HepG2 (cell line): ENCODE results near the gene C1orf35. TPM values are rescaled to one million over a fixed set of nuclear protein-coding genes. Genes with fewer than 3 reads are reported as not detected.
A peak's percentile ranks its signal among the peaks of the same experiment; 100 is the strongest.

Experiments
- ATF1 ChIP-seq: IDR thresholded peaks from 2 replicates; pipeline ENCODE4 v1.6.1; 2016; ENCODE audit warnings: mild to moderate bottlenecking, control low read depth
- BHLHE40 ChIP-seq: IDR thresholded peaks from 2 replicates; pipeline ENCODE4 v1.6.1; 2011; ENCODE audit warnings: low read length, improper control_type of control experiment
- ESRRA ChIP-seq: sonication (generic); formaldehyde crosslinking; IDR thresholded peaks from 2 replicates; pipeline ENCODE4 v1.5.1; 2020; ENCODE audit warnings: mild to moderate bottlenecking, low read depth, missing genetic modification reagents
- JDP2 ChIP-seq: sonication (generic); formaldehyde crosslinking; IDR thresholded peaks from 2 replicates; pipeline ENCODE4 v1.8.1; 2022; ENCODE audit warnings: missing genetic modification reagents, borderline replicate concordance
- KMT2B ChIP-seq: IDR thresholded peaks from 2 replicates; pipeline ENCODE4 v1.6.1; 2016; ENCODE audit warnings: missing genetic modification reagents, missing compliant biosample characterization
- MAF1 ChIP-seq: sonication (generic); formaldehyde crosslinking; IDR thresholded peaks from 2 replicates; pipeline ENCODE4 v1.5.0; 2020; ENCODE audit warnings: missing genetic modification reagents, borderline replicate concordance
- NFYB ChIP-seq: sonication (generic); formaldehyde crosslinking; IDR thresholded peaks from 2 replicates; pipeline ENCODE4 v1.4.0; 2020; ENCODE audit warnings: missing genetic modification reagents
- NR1H2 ChIP-seq: sonication (generic); formaldehyde crosslinking; IDR thresholded peaks from 2 replicates; pipeline ENCODE4 v1.8.1; 2022; ENCODE audit warnings: low read depth, missing genetic modification reagents, borderline replicate concordance
- PTBP1 ChIP-seq: fragments of 200-400 bp; formaldehyde crosslinking; IDR thresholded peaks from 2 replicates; pipeline ENCODE4 v1.6.1; 2018; ENCODE audit warnings: low read length, low read depth; ENCODE audit not compliant: poor library complexity, severe bottlenecking
- RELA ChIP-seq: sonication (generic); formaldehyde crosslinking; IDR thresholded peaks from 2 replicates; pipeline ENCODE4 v1.4.0; 2020; ENCODE audit warnings: missing genetic modification reagents
- ZFP36L1 ChIP-seq: sonication (generic); formaldehyde crosslinking; IDR thresholded peaks from 2 replicates; pipeline ENCODE4 v1.8.0; 2022; ENCODE audit warnings: mild to moderate bottlenecking, missing genetic modification reagents, moderate library complexity
- ZNF138 ChIP-seq: sonication (generic); formaldehyde crosslinking; IDR thresholded peaks from 2 replicates; pipeline ENCODE4 v1.5.0; 2020; ENCODE audit warnings: mild to moderate bottlenecking, low read depth, missing genetic modification reagents
- ZNF432 ChIP-seq: sonication (generic); formaldehyde crosslinking; IDR thresholded peaks from 2 replicates; pipeline ENCODE4 v1.5.0; 2020; ENCODE audit warnings: missing genetic modification reagents, mild to moderate bottlenecking, borderline replicate concordance
- ZNF619 ChIP-seq: sonication (generic); formaldehyde crosslinking; IDR thresholded peaks from 2 replicates; pipeline ENCODE4 v1.4.0; 2020; ENCODE audit warnings: mild to moderate bottlenecking, missing genetic modification reagents
- polyA plus RNA-seq, 8 experiments: library from polyadenylated mRNA; depleted of rRNA in 3 of 8; stranded (reverse) in 7 of 8; unstranded in 1 of 8; fragments of >200 nt; fragmentation: Illumina TruSeq in 4 of 8; extraction: Trizol in 4 of 8; gene quantifications; 2 replicates each; pipeline versions ENCODE4 v1.2.1 to v1.2.3, GENCODE V29; 2011 to 2016; ENCODE audit warnings: low read depth in 4 of 8, missing spikeins in 1 of 8, mixed read lengths in 1 of 8; ENCODE audit not compliant: insufficient read depth in 1 of 8
- total RNA-seq, 5 experiments: library from RNA; depleted of rRNA; stranded (reverse); fragments of >200 nt; fragmentation: Illumina TruSeq; extraction: Trizol; gene quantifications; 2 replicates each; pipeline ENCODE4 v1.2.3, GENCODE V29; 2016; ENCODE audit warnings: low read depth in 1 of 5
- TF ChIP-seq, protein P1 (sequence below): sonication (generic); formaldehyde crosslinking; IDR thresholded peaks from 2 replicates; pipeline ENCODE4 v1.8.1; 2023; ENCODE audit warnings: mild to moderate bottlenecking, moderate library complexity, missing genetic modification reagents
- TF ChIP-seq, protein P2 (sequence below): IDR thresholded peaks from 2 replicates; pipeline ENCODE4 v1.6.1; 2016; ENCODE audit warnings: mild to moderate bottlenecking, missing biosample characterization, missing genetic modification reagents
- TF ChIP-seq, protein P3 (sequence below): sonication (generic); formaldehyde crosslinking; IDR thresholded peaks from 2 replicates; pipeline ENCODE4 v1.4.0; 2020; ENCODE audit warnings: missing genetic modification reagents, mild to moderate bottlenecking, borderline replicate concordance
- TF ChIP-seq, protein P4 (sequence below): sonication (generic); formaldehyde crosslinking; IDR thresholded peaks from 2 replicates; pipeline ENCODE4 v1.5.0; 2020; ENCODE audit warnings: mild to moderate bottlenecking, missing genetic modification reagents
- TF ChIP-seq, protein P5 (sequence below): sonication (generic); formaldehyde crosslinking; IDR thresholded peaks from 2 replicates; pipeline ENCODE4 v1.4.0; 2020; ENCODE audit warnings: mild to moderate bottlenecking, low read depth, missing genetic modification reagents
- TF ChIP-seq, protein P6 (sequence below): sonication (generic); formaldehyde crosslinking; IDR thresholded peaks from 2 replicates; pipeline ENCODE4 v1.4.0; 2020; ENCODE audit warnings: mild to moderate bottlenecking, missing genetic modification reagents

The C1orf35 gene
- total and polyA plus RNA-seq, 2 of the 13 experiments (the other 11 are each of a cell fraction or from before 2014, with no cell fraction given) = 8.1 to 19.3 TPM

DNA sequence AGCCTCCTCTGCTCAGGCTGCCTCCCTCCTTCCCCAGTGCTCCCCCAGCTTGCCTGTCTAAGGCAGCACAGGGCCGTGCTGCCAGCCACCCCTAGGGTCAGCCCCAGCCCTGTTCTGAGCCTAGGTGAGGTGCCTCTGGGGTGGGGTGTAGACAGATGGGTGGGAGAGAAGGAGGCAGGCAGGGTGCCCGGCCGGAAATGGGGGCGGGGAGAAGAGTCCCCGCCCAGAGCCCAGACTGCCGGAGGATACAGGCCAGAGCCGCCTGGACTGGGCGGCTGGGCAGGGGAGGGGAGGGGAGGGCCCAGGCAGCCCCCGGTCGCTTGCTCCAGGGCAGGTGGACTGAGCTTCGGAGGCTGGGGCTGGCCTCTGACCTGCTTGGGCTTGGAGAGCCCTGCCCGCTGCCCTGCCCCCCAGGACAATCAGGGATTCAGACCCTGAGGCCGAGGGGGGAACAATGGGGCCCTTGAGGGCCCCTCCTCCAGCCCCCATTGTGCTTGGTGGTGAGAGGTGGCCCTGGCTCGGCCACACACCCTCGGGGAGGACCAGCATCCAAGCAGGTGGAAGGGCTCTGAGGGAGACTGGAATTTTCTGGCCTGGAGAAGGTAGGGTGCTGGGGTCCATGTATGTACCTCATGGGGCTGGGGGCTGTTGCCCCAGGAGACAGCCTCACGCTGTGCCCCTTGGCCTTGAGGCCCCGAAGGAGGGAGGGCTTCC is 46.4 kb upstream of the C1orf35 start, which contains the start of gene GJC2 (continued):
- TF ChIP-seq MAF1 (CRISPR knock-in tag) (0 out of 2 replicates have a peak, but pooled peaks have one; percentile 32), JDP2 (CRISPR knock-in tag) (no peak), NR1H2 (CRISPR knock-in tag) (no peak), RELA (no peak), NFYB (CRISPR knock-in tag) (no peak), ZNF138 (CRISPR knock-in tag) (no peak), ZFP36L1 (CRISPR knock-in tag) (no peak), ZNF619 (CRISPR knock-in tag) (peak; percentile 71; the same call in 1 of the 2 replicates), PTBP1 (no peak), ATF1 (CRISPR knock-in tag) (no peak), ESRRA (no peak), BHLHE40 (no peak), ZNF432 (CRISPR knock-in tag) (no peak), KMT2B (CRISPR knock-in tag) (no peak)
- TF ChIP-seq, protein P1, sequence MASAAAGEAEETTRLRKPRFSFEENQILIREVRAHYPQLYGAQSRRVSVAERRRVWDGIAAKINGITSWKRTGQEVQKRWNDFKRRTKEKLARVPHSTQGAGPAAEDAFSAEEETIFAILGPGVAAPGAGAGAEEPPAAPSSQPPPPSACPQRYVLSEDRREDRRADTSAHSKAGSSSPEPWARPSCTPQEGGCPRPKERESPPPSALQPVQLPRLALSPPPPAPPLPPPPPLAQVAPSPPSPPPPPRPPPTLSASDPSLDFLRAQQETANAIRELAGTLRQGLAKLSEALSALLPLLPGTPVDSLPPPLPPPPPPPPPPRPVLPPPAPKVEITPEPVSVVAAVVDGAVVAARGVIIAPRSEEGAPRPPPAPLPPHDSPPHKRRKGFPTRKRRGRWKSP (CRISPR knock-in tag) = 0 out of 2 replicates have a peak, but pooled peaks have one; percentile 67
- TF ChIP-seq, protein P2, sequence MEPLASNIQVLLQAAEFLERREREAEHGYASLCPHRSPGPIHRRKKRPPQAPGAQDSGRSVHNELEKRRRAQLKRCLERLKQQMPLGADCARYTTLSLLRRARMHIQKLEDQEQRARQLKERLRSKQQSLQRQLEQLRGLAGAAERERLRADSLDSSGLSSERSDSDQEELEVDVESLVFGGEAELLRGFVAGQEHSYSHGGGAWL (CRISPR knock-in tag) = 0 out of 2 replicates have a peak, but pooled peaks have one; percentile 18
- TF ChIP-seq, protein P3, sequence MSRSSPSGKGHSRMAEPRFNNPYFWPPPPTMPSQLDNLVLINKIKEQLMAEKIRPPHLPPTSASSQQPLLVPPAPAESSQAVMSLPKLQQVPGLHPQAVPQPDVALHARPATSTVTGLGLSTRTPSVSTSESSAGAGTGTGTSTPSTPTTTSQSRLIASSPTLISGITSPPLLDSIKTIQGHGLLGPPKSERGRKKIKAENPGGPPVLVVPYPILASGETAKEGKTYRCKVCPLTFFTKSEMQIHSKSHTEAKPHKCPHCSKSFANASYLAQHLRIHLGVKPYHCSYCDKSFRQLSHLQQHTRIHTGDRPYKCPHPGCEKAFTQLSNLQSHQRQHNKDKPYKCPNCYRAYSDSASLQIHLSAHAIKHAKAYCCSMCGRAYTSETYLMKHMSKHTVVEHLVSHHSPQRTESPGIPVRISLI (CRISPR knock-in tag) = no peak
- TF ChIP-seq, protein P4, sequence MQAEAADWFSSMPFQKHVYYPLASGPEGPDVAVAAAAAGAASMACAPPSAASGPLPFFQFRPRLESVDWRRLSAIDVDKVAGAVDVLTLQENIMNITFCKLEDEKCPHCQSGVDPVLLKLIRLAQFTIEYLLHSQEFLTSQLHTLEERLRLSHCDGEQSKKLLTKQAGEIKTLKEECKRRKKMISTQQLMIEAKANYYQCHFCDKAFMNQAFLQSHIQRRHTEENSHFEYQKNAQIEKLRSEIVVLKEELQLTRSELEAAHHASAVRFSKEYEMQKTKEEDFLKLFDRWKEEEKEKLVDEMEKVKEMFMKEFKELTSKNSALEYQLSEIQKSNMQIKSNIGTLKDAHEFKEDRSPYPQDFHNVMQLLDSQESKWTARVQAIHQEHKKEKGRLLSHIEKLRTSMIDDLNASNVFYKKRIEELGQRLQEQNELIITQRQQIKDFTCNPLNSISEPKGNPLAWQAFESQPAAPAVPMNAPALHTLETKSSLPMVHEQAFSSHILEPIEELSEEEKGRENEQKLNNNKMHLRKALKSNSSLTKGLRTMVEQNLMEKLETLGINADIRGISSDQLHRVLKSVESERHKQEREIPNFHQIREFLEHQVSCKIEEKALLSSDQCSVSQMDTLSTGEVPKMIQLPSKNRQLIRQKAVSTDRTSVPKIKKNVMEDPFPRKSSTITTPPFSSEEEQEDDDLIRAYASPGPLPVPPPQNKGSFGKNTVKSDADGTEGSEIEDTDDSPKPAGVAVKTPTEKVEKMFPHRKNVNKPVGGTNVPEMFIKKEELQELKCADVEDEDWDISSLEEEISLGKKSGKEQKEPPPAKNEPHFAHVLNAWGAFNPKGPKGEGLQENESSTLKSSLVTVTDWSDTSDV (CRISPR knock-in tag) = 0 out of 2 replicates have a peak, but pooled peaks have one; percentile 31
- TF ChIP-seq, protein P5, sequence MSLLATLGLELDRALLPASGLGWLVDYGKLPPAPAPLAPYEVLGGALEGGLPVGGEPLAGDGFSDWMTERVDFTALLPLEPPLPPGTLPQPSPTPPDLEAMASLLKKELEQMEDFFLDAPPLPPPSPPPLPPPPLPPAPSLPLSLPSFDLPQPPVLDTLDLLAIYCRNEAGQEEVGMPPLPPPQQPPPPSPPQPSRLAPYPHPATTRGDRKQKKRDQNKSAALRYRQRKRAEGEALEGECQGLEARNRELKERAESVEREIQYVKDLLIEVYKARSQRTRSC (CRISPR knock-in tag) = no peak
- TF ChIP-seq, protein P6, sequence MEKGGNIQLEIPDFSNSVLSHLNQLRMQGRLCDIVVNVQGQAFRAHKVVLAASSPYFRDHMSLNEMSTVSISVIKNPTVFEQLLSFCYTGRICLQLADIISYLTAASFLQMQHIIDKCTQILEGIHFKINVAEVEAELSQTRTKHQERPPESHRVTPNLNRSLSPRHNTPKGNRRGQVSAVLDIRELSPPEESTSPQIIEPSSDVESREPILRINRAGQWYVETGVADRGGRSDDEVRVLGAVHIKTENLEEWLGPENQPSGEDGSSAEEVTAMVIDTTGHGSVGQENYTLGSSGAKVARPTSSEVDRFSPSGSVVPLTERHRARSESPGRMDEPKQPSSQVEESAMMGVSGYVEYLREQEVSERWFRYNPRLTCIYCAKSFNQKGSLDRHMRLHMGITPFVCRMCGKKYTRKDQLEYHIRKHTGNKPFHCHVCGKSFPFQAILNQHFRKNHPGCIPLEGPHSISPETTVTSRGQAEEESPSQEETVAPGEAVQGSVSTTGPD (CRISPR knock-in tag) = no peak
